ENCODE measurements around the gene BPNT1. TPM values are rescaled to one million over a fixed set of nuclear protein-coding genes. Genes with fewer than 3 reads are reported as not detected.

Gene BPNT1
- total RNA-seq, 1 donor from 2014 or later, result 37.3 TPM

Other genes with a start within 250 kb of the BPNT1 start
- gene SLC30A10, start 161.2 kb downstream of the BPNT1 start, total RNA-seq, result not detected in 2 replicates
- 101 and 154 TPM in 2 replicates for gene EPRS1, start 43.3 kb downstream of the BPNT1 start, total RNA-seq
- 89.2 and 130 TPM in 2 replicates for gene IARS2, start 4.3 kb upstream of the BPNT1 start, total RNA-seq
- 38.6 and 40.8 TPM in 2 replicates for gene RAB3GAP2, start 182.7 kb upstream of the BPNT1 start, total RNA-seq

Data from dermis blood vessel endothelial cell (primary cell).